Uterus (tissue), 4 donors: ENCODE results near the gene KIF1B. TPM values are rescaled to one million over a fixed set of nuclear protein-coding genes. Genes with fewer than 3 reads are reported as not detected.

Experiments
- DNase-seq, 2 donors: peaks; one replicate each; pipeline ENCODE4 v3.0.0-alpha.2; 2019 to 2020
- H3K27ac ChIP-seq, 2 donors: fragments of 200-600 bp; sonication (generic); 1 replicate in 1 of 2; 2 replicates in 1 of 2; pipeline ENCODE4 v1.5.1; 2016 to 2018
- H3K27me3 ChIP-seq, 2 donors: fragments of 200-600 bp; sonication (generic); one replicate each; pipeline ENCODE4 v1.5.1; 2018 to 2019; ENCODE audit warnings: control low read depth in 1 of 2
- H3K36me3 ChIP-seq, 2 donors: fragments of 200-600 bp; sonication (generic); one replicate each; pipeline ENCODE4 v1.5.1; 2019; ENCODE audit warnings: control low read depth in 1 of 2
- H3K4me1 ChIP-seq, 2 donors: fragments of 200-600 bp; sonication (generic); one replicate each; pipeline ENCODE4 v1.5.1; 2018 to 2019; ENCODE audit warnings: control low read depth in 1 of 2
- H3K4me3 ChIP-seq, 2 donors: fragments of 200-600 bp; sonication (generic); 1 replicate in 1 of 2; 2 replicates in 1 of 2; pipeline ENCODE4 v1.5.1; 2018 to 2019; ENCODE audit warnings: mild to moderate bottlenecking in 1 of 2
- H3K9me3 ChIP-seq, 2 donors: fragments of 200-600 bp; sonication (generic); one replicate each; pipeline ENCODE4 v1.5.1; 2019; ENCODE audit warnings: control low read depth in 1 of 2
- CTCF ChIP-seq, 4 experiments: fragments of 200-600 bp in 2 of 4; fragments of 450-650 bp in 2 of 4; sonication (generic) in 2 of 4; IDR thresholded peaks; one replicate each; pipeline ENCODE4 v1.5.1; 2016 to 2019; ENCODE audit warnings: antibody characterized with exemption in 4 of 4, mild to moderate bottlenecking in 2 of 4, moderate library complexity in 1 of 4
- POLR2A ChIP-seq, 2 donors: fragments of 450-650 bp; IDR thresholded peaks; one replicate each; pipeline ENCODE4 v1.6.1; 2016; ENCODE audit warnings: antibody characterized with exemption in 2 of 2, mild to moderate bottlenecking in 1 of 2, moderate library complexity in 1 of 2
- intact Hi-C: fragments of 100-400 bp; cut with DNase I; formaldehyde crosslinking; loops from one replicate; pipeline ENCODE4 v1.15.1; 2023; ENCODE audit warnings: low total_unique reads
- total RNA-seq, 4 donors: library from RNA; depleted of rRNA in 3 of 4; stranded (reverse); fragments of >200 nt in 3 of 4; gene quantifications; one replicate each; pipeline versions ENCODE4 v1.1.0 to v1.2.4, GENCODE V29; 2014 to 2023
- donor health status: DM: yes; HTN: yes; CAD: no.

Gene KIF1B
- total RNA-seq, 4 donors from 2014 or later, result 26.4 to 89.6 (median 45.1) TPM

GRCh38 chr1:10398278-10398733, 187.9 kb downstream of the KIF1B start:
- no peak for DNase-seq
- Histone ChIP-seq H3K27me3 (no peaks in the 10 kb centered on the region), H3K27ac (peak overlapping the region; percentile 23 to 47), H3K36me3 (no peaks in the 10 kb centered on the region), H3K9me3 (no peaks in the 10 kb centered on the region), H3K4me1 (no peaks in the 10 kb centered on the region), H3K4me3 (peak overlapping the region; percentile 77 to 91)
- TF ChIP-seq POLR2A (IDR thresholded peaks at IDR 0.05) (no peak), CTCF (IDR thresholded peaks at IDR 0.05) (no peak)
- intact Hi-C loops, result no loop called here

- DNase-seq, result peak; percentile 97 to 98
- intact Hi-C loops, result no loop called here
- Histone ChIP-seq H3K36me3 (no peaks in the 10 kb centered on the region), H3K9me3 (no peaks in the 10 kb centered on the region), H3K4me3 (peak within 1 kb of the TSS; percentile 77 to 91), H3K27me3 (no peaks in the 10 kb centered on the region), H3K27ac (peak within 1 kb of the TSS; percentile 68 to 91), H3K4me1 (no peaks in the 10 kb centered on the region)
- TF ChIP-seq CTCF (IDR thresholded peaks at IDR 0.05) (peak in 2 of 4 experiments; percentile 17 to 20), POLR2A (IDR thresholded peaks at IDR 0.05) (peak; percentile 47 to 73)
Measured at GRCh38 chr1:10398734-10399443, 188.5 kb downstream of the KIF1B start, which contains the start of gene PGD. PGD (plus strand) TSS chr1:10399064; CDS start chr1:10399118, 54 bp downstream.

- Histone ChIP-seq H3K9me3 (no peaks in the 10 kb centered on the region), H3K36me3 (no peaks in the 10 kb centered on the region), H3K4me3 (peak overlapping the region; percentile 77 to 91), H3K27me3 (no peaks in the 10 kb centered on the region), H3K4me1 (no peaks in the 10 kb centered on the region), H3K27ac (peak overlapping the region; percentile 68 to 91)
- TF ChIP-seq CTCF (IDR thresholded peaks at IDR 0.05) (no peak), POLR2A (IDR thresholded peaks at IDR 0.05) (no peak)
- intact Hi-C loops, result no loop called here
- peak in 1 of 2 donors; percentile 31 for DNase-seq
Measured at GRCh38 chr1:10399444-10399941, 189.1 kb downstream of the KIF1B start.

- no peak overlapping the region for H3K27ac ChIP-seq
- intact Hi-C loops, result no loop called here
- no peak for TF ChIP-seq CTCF (IDR thresholded peaks at IDR 0.05)
- TF ChIP-seq POLR2A (IDR thresholded peaks at IDR 0.05), result no peak
- no peaks in the 10 kb centered on the region for H3K36me3 ChIP-seq
- no peaks in the 10 kb centered on the region for H3K4me1 ChIP-seq
- no peaks in the 10 kb centered on the region for H3K9me3 ChIP-seq
- H3K27me3 ChIP-seq, result no peaks in the 10 kb centered on the region
- DNase-seq, result no peak
- H3K4me3 ChIP-seq, result peak overlapping the region; percentile 77 to 91
Measured at GRCh38 chr1:10400013-10400412, 189.6 kb downstream of the KIF1B start.

GRCh38 chr1:10401281-10401680, 190.9 kb downstream of the KIF1B start:
- H3K4me1 ChIP-seq, result no peaks in the 10 kb centered on the region
- DNase-seq, result no peak
- TF ChIP-seq CTCF (IDR thresholded peaks at IDR 0.05), result no peak
- TF ChIP-seq POLR2A (IDR thresholded peaks at IDR 0.05), result no peak
- H3K9me3 ChIP-seq, result no peaks in the 10 kb centered on the region
- intact Hi-C loops, result no loop called here
- H3K27me3 ChIP-seq, result no peaks in the 10 kb centered on the region
- no peak overlapping the region for H3K4me3 ChIP-seq
- no peaks in the 10 kb centered on the region for H3K36me3 ChIP-seq
- H3K27ac ChIP-seq, result no peak overlapping the region
